Sigmoid colon (tissue), 7 donors: ENCODE results near the gene ADAMTS3. TPM values are rescaled to one million over a fixed set of nuclear protein-coding genes. Genes with fewer than 3 reads are reported as not detected.

Experiments used
- DNase-seq: peaks from one replicate; pipeline ENCODE4 v3.0.0-alpha.2; 2019
- H3K27ac ChIP-seq, 4 donors: fragments of 200-600 bp; sonication (generic); one replicate each; pipeline ENCODE4 v1.5.1; 2016 to 2019; ENCODE audit warnings: mild to moderate bottlenecking in 1 of 4
- H3K27me3 ChIP-seq, 3 donors: fragments of 200-600 bp; sonication (generic); one replicate each; pipeline ENCODE4 v1.5.1; 2019; ENCODE audit warnings: mild to moderate bottlenecking in 1 of 3
- H3K36me3 ChIP-seq, 4 donors: fragments of 200-600 bp; sonication (generic); one replicate each; pipeline ENCODE4 v1.5.1; 2016 to 2019
- H3K4me1 ChIP-seq, 4 donors: fragments of 200-600 bp; sonication (generic); one replicate each; pipeline ENCODE4 v1.5.1; 2017 to 2019
- H3K4me3 ChIP-seq, 4 donors: fragments of 200-600 bp; sonication (generic); one replicate each; pipeline ENCODE4 v1.5.1; 2017 to 2019; ENCODE audit warnings: mild to moderate bottlenecking in 2 of 4, moderate library complexity in 1 of 4
- H3K9me3 ChIP-seq, 4 donors: fragments of 200-600 bp in 3 of 4; sonication (generic) in 3 of 4; one replicate each; pipeline versions ENCODE4 v1.5.1 to v1.6.1; 2013 to 2019
- EP300 ChIP-seq, 4 donors: sonication (generic); formaldehyde crosslinking; IDR thresholded peaks; one replicate each; pipeline ENCODE4 v1.6.1; 2017; ENCODE audit warnings: antibody characterized with exemption in 4 of 4
- POLR2A ChIP-seq, 2 donors: fragments of 450-650 bp; IDR thresholded peaks; one replicate each; pipeline ENCODE4 v1.6.1; 2016; ENCODE audit warnings: antibody characterized with exemption in 2 of 2, mild to moderate bottlenecking in 2 of 2, moderate library complexity in 2 of 2
- POLR2AphosphoS5 ChIP-seq, 4 donors: sonication (generic); formaldehyde crosslinking; IDR thresholded peaks; one replicate each; pipeline ENCODE4 v1.6.1; 2017; ENCODE audit warnings: antibody characterized with exemption in 4 of 4
- WGBS, 2 donors: extraction: QIAGEN DNeasy Blood & Tissue Kit; methylation state at CpG; one replicate each; pipeline ENCODE4 v1.1.7; 2013; 5-methylcytosine and 5-hydroxymethylcytosine counted together
- intact Hi-C: fragments of 100-400 bp; cut with DNase I; formaldehyde crosslinking; loops from one replicate; pipeline ENCODE4 v1.15.1; 2023
- polyA plus RNA-seq, 3 donors: library from polyadenylated mRNA; stranded (reverse); fragments of 200-250 nt; gene quantifications; one replicate each; pipeline ENCODE4 v1.2.3, GENCODE V29; 2013
- total RNA-seq, 4 donors: library from RNA; depleted of rRNA; stranded (reverse); fragments of >200 nt; gene quantifications; one replicate each; pipeline ENCODE4 v1.1.0, GENCODE V29; 2016
- TF ChIP-seq, protein P1 (sequence below), 4 experiments: fragments of 450-650 bp in 3 of 4; fragments of 200-600 bp in 1 of 4; IDR thresholded peaks; one replicate each; pipeline ENCODE4 v1.5.1; 2016 to 2019; ENCODE audit warnings: antibody characterized with exemption in 4 of 4, mild to moderate bottlenecking in 3 of 4, moderate library complexity in 2 of 4
- donor health status: healthy with polysubstance abuse.
- donor health status: Bipolar disorder and iron deficiency.
- donor health status: healthy.

Gene ADAMTS3
- total and polyA plus RNA-seq, 7 donors: 0.17 to 1.9 (median 1.1) TPM; not detected in 2

GRCh38 chr4:72442147-72442546 lies 126.9 kb downstream of the ADAMTS3 start:
- DNase-seq: no peak
- peaks cover 0 to 25% (median 20%) of the 10 kb centered on the region in 4 donors for H3K4me1 ChIP-seq
- H3K9me3 ChIP-seq: no peaks in the 10 kb centered on the region
- no peak overlapping the region for H3K4me3 ChIP-seq
- no peaks in the 10 kb centered on the region for H3K27me3 ChIP-seq
- intact Hi-C loops: no loop called here
- no peak overlapping the region for H3K27ac ChIP-seq
- H3K36me3 ChIP-seq: no peaks in the 10 kb centered on the region
- 51 to 60% methylated on average over 2 of the region's 2 CpGs for WGBS, 2 donors
- TF ChIP-seq EP300 (IDR thresholded peaks at IDR 0.05) (no peak), POLR2A (IDR thresholded peaks at IDR 0.05) (no peak), POLR2AphosphoS5 (IDR thresholded peaks at IDR 0.05) (no peak)
- TF ChIP-seq, protein P1, sequence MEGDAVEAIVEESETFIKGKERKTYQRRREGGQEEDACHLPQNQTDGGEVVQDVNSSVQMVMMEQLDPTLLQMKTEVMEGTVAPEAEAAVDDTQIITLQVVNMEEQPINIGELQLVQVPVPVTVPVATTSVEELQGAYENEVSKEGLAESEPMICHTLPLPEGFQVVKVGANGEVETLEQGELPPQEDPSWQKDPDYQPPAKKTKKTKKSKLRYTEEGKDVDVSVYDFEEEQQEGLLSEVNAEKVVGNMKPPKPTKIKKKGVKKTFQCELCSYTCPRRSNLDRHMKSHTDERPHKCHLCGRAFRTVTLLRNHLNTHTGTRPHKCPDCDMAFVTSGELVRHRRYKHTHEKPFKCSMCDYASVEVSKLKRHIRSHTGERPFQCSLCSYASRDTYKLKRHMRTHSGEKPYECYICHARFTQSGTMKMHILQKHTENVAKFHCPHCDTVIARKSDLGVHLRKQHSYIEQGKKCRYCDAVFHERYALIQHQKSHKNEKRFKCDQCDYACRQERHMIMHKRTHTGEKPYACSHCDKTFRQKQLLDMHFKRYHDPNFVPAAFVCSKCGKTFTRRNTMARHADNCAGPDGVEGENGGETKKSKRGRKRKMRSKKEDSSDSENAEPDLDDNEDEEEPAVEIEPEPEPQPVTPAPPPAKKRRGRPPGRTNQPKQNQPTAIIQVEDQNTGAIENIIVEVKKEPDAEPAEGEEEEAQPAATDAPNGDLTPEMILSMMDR (IDR thresholded peaks at IDR 0.05): no peak

GRCh38 chr4:72440386-72440785 lies 128.6 kb downstream of the ADAMTS3 start:
- no peaks in the 10 kb centered on the region for H3K36me3 ChIP-seq
- no peaks in the 10 kb centered on the region for H3K9me3 ChIP-seq
- H3K4me1 ChIP-seq: peaks cover 0 to 19% (median 11%) of the 10 kb centered on the region in 4 donors
- no peaks in the 10 kb centered on the region for H3K27me3 ChIP-seq
- no peak for DNase-seq
- TF ChIP-seq EP300 (IDR thresholded peaks at IDR 0.05) (no peak), POLR2AphosphoS5 (IDR thresholded peaks at IDR 0.05) (no peak), POLR2A (IDR thresholded peaks at IDR 0.05) (no peak)
- TF ChIP-seq, protein P1 (IDR thresholded peaks at IDR 0.05): no peak
- H3K27ac ChIP-seq: no peak overlapping the region
- H3K4me3 ChIP-seq: no peak overlapping the region
- WGBS, 2 donors: 91 to 95% methylated on average over 1 of the region's 1 CpG
- intact Hi-C loops: no loop called here

- H3K9me3 ChIP-seq: no peaks in the 10 kb centered on the region
- H3K27ac ChIP-seq: no peak overlapping the region
- intact Hi-C loops: no loop called here
- 81 to 84% methylated on average over 2 of the region's 2 CpGs for WGBS, 2 donors
- TF ChIP-seq POLR2AphosphoS5 (IDR thresholded peaks at IDR 0.05) (no peak), POLR2A (IDR thresholded peaks at IDR 0.05) (no peak), EP300 (IDR thresholded peaks at IDR 0.05) (no peak)
- TF ChIP-seq, protein P1 (IDR thresholded peaks at IDR 0.05): no peak
- H3K4me3 ChIP-seq: no peak overlapping the region
- no peak for DNase-seq
- no peaks in the 10 kb centered on the region for H3K4me1 ChIP-seq
- H3K27me3 ChIP-seq: no peaks in the 10 kb centered on the region
- H3K36me3 ChIP-seq: no peaks in the 10 kb centered on the region
Measured at GRCh38 chr4:72432975-72433374, 136.0 kb downstream of the ADAMTS3 start.

GRCh38 chr4:72432282-72432681 lies 136.7 kb downstream of the ADAMTS3 start:
- H3K9me3 ChIP-seq: no peaks in the 10 kb centered on the region
- intact Hi-C loops: no loop called here
- no peaks in the 10 kb centered on the region for H3K4me1 ChIP-seq
- WGBS, 2 donors: 79 to 85% methylated on average over 7 of the region's 7 CpGs
- no peak overlapping the region for H3K27ac ChIP-seq
- no peak for DNase-seq
- H3K36me3 ChIP-seq: no peaks in the 10 kb centered on the region
- no peaks in the 10 kb centered on the region for H3K27me3 ChIP-seq
- TF ChIP-seq, protein P1 (IDR thresholded peaks at IDR 0.05): no peak
- H3K4me3 ChIP-seq: no peak overlapping the region

GRCh38 chr4:72430988-72431387 lies 138.0 kb downstream of the ADAMTS3 start:
- DNase-seq: no peak
- Histone ChIP-seq H3K27ac (no peak overlapping the region), H3K4me1 (no peaks in the 10 kb centered on the region), H3K4me3 (no peak overlapping the region), H3K27me3 (no peaks in the 10 kb centered on the region), H3K9me3 (no peaks in the 10 kb centered on the region), H3K36me3 (no peaks in the 10 kb centered on the region)
- no peak for TF ChIP-seq POLR2A (IDR thresholded peaks at IDR 0.05)
- TF ChIP-seq, protein P1 (IDR thresholded peaks at IDR 0.05): no peak
- TF ChIP-seq POLR2AphosphoS5 (IDR thresholded peaks at IDR 0.05): no peak
- TF ChIP-seq EP300 (IDR thresholded peaks at IDR 0.05): no peak
- 43 to 75% methylated on average over 5 of the region's 5 CpGs for WGBS, 2 donors
- intact Hi-C loops: no loop called here
